GM21786 (cell line): ENCODE data around the gene SCN10A.

ENCODE experiments used
- ATAC-seq: cut with Tn5 transposase; IDR thresholded peaks from one replicate; pipeline ENCODE4 v1.9.1; 2021; ENCODE audit not compliant: unreplicated experiment

Gene SCN10A

DNA sequence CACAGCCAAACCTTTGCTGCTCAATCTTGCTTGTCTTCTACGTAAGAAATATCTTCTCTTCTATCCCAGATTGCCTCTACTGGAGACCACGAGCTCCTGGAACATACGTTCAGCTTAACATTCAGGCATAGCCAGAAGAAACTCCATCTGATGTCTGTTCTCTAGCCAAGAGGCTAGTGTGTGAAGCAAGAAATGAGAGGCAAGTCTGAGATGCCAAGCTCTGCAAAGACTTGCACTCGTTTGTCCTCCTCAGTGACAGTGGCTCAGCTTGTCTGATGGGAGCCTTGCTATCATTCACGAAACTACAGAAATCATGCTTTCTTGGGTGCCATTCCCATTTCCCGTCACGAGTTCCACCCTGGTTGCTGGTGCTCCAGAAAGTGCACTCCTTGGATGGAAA, at the start of gene SCN10A:
Gene SCN10A, minus strand, starts transcription at position 192 of the 400 bp plus-strand sequence. CDS start 22,207 bp downstream, outside the sequence.
- ATAC-seq = no peak

DNA sequence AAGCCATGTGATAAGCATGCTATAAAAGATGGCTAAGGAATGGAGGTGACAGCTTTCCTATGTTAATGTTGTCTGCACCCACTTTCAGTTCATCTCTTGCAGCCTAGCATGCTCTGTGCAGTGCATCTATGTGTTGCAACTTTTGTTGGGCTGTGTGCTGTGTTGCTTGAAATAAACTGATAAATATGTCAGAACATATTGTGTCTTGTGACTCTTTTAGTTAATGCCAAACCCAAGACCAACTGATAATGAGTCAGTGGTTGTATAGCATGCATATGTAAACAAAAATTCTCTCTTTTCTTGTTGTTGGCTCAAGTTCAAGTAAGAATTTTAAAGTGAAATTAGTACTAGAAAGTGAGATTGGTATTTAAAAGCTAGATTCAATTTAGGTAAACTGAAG, 37.0 kb upstream of the SCN10A start:
- ATAC-seq = no peak

DNA sequence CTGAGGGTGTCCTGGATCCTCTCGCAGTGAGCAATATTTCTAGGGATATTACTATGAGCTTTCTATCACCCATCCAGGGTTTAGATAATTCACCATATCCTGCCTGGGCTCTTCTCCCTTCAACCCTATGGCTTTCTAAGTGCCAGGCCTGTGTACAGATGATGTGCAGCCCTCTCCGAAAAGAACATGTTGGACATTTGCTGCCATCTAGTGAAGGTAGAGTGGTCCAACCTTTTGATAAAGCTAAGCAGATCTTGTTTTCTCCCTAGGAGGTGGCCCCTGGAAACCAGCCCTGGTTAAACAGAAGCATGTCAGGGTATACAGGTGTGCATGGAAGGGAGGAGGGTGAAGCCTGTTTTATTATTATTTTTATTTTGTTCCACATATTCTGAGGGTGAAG, 27.9 kb upstream of the SCN10A start:
- ATAC-seq = no peak

GRCh38 chr3:38842266-38842965, 26.4 kb upstream of the SCN10A start:
- ATAC-seq = no peak

GRCh38 chr3:38840987-38841386, 25.0 kb upstream of the SCN10A start:
- ATAC-seq = no peak

GRCh38 chr3:38837358-38837757, 21.3 kb upstream of the SCN10A start:
- ATAC-seq = no peak

DNA sequence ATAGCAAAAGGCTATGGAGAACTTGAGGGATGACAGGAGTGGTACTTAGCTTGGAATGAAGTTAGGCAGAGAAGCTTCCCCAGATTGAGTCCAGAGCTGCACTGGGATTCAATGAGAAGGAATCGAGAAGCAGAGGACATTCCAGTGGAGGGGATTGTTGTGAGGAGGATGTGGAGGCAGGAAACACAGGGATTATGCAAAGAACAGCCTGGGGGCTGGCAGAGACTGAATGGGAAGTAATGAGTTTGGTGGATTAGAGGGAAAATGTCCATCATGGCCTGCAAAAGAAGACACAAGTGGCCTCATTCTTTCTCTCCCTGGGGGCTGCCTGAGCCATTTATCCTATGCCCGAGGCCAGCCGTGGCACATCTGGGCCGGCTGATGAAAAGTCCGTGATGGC, 20.5 kb upstream of the SCN10A start:
- ATAC-seq = no peak

DNA sequence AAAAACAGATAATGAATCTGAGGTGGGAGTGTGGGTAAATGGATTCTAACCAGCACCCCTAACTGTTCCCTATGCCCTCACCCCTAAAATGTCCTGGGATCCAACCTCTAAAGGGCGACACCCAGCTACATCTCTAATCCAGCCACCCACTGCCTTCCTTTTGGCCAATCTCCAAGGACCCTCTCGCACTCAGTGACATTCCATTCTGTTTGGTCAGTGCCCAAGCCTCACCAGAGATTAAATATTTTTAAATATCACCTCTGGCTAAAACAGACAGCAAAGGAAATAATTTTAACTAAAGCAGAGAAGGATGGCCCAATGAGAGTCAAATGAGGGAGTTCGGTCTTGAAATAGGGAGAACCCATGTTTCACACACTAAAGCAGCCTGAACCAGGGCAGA, 19.9 kb upstream of the SCN10A start:
- no peak for ATAC-seq

GRCh38 chr3:38834717-38835116, 18.7 kb upstream of the SCN10A start:
- ATAC-seq = no peak

DNA sequence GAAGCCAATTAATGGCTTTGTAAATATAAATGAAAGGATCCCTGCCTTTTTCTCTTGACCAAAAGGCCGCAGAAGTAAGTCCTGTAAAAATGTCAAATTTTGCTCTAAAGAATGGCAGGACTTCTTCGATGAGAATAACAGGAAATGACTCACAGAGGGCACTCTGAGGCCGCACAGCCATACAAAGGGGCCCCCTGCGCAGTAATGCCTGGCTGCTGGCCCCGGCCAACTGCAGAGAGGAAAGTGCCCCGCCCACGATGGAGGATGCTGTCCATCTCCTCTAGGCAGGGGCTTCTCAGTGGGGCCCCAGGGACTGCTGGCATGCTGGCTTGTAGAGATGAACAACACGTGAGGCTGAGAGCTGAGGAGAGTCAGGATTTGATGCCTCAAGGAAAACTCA, 18.1 kb upstream of the SCN10A start:
- ATAC-seq = peak; percentile 62

DNA sequence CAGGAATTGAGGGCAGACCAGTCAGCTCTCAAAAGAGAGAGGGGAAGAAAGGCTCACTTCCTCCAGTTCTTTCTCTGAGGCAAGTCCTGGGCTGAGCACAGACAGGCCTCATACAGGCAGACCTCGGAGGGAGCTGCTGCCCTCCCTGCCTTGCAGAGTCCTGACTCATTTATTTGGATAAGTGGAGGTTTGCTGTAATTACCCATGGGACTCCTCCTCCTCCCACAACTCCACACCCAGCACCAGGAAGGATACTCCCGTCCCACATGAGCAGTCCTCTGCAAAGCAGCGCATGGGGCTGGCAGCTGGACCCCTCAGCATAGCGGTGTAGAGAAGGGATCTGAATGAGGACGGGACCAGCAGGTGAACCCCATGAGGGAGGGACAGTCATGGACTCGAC, 13.4 kb upstream of the SCN10A start:
- ATAC-seq = no peak

DNA sequence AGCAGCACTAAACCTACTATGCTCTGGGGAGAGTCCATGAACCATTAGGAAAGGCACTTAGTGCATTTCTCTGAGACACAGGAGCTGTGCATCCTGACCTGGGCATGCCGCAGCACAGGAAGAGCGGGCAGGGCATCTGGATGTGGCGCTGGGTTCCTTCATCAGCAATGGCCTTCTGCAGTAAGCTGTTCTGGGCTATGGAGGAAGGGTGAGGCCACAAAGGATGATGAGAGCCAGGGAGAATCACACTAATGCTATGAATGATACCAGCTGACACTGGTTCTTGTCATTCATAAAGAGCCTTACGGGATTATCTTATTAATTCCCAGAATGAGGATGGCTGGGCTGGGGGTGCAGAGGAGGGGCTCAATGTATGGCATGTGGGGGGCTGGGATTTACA, 12.7 kb upstream of the SCN10A start:
- no peak for ATAC-seq

DNA sequence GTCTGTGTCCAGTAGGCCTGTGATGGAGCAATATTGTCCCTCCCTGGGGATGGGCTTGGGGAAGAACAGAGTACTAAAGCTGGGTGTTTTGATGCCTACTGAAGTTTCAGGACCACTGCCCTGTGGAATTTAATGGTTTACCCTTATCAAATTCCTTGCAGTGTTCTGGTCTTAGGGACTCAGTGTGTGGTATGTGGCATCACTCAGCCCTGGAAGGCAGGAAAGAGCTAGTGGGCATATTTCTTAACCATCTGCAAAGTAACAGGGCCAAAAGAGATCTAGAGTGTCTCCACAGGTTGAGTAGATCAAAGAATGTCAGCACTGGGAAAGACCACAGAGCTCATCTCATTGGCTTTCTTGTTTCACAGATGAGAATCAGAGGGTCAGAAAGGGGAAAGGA, 11.8 kb upstream of the SCN10A start:
- no peak for ATAC-seq

GRCh38 chr3:38826001-38826400, 10.0 kb upstream of the SCN10A start:
- ATAC-seq = no peak

DNA sequence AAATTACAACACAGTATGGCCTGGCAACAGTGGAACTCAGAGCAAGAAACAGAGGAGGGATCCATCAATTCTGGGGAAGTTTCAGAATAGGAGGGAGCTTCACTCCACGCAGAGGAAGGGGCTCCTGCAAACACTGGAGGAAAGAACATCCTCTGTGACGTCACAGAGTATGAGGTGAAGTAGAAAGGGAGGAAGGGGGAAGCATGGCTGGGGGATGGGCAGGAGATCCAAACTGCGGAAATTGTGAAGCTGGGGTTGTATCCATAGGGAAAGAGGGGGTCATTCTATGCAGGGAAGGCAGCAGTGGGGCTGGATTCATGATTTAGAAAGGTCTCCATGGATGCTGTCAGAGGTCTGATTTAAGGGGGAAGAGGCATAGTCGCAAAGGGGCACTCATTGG, 8.3 kb upstream of the SCN10A start:
- ATAC-seq = no peak

DNA sequence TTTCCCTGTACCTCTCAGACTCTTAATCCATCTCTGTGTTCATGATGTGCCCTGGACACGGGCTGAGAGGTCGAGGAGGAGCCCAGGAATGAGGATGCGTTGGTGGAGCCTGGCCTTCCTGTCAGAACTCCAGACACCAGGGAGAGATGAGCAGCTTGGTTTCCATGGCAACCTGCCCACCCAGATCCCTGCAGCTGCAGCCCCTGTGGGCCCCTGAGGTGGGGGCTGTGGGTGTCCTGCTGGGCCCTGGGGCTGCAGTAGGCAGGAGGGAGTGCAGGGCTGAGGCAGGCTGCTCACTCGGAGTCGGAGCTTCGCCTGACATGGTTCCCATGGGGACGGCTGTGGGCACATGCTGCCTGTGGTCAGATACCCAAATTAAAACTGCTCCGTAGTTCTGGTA, 7.7 kb upstream of the SCN10A start:
- no peak for ATAC-seq

DNA sequence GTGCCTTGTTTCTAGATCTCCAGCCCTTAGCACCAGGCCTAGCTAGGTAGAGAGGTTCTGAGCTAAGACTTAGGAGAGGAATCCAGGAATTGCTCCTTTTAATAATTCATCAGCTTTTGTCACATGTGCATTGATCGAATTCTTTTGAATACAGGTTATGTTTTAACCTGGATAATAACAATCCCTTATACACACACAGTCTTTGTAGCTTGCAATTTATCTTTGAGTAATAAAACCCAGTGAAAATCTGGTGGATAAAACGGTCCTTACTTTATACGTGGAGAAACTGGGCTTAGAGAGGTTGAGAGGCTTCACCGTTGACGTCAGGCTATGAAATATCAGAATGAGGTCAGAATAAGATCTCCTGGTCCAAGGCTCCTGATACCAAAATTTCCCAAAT, 7.2 kb upstream of the SCN10A start:
- ATAC-seq = no peak

DNA sequence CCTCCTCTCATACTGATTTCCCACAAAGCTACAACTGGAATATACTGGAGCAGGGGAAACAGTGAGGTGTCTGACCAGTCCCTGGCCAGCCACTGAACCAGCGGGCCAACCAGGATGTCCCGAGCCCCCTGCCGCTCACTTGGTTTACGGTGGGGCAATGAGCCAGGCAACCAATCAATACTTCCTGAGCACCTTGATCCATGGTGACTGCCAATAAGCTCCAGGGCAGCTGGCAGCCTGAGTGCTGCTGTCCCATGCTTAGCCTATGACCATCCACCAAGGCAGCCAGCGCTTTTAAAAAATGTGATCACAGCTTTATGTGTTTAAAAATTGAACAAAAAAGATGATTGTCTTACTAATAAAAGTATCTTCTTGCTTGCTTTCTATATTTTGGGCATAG, 4.2 kb downstream of the SCN10A start:
- ATAC-seq = no peak

DNA sequence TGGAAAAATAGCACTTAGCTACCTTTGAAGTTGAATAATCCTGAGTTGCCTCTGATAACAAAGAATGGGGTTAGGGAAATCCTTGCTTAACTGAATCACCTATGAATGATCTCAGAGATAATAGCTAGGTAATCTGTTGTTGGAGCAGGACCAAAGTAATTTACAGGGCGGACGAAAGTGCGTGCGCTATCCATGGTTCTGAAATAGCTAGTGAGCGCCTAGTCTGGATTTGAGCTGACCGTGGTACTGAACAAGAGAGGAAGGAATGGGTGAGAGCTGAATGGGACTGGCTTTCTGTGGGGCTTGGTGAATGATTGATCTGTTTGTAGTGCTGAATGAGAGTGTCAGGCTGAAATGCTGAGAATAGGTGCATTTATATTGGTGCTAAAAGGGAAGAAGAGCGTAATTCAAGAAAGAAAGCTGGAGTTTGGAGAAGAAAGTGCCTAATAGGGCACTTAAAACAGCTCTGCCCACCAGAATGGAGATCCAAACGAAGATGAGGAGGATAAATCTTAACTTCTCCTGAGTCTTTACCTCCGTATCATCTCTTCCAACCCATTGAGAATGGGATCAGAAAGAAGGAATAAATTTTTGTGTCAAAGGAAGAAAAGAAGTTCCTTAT, 10.1 kb downstream of the SCN10A start:
- no peak for ATAC-seq

- no peak for ATAC-seq
These were observed 11.0 kb downstream of the SCN10A start for GRCh38 chr3:38805004-38805403.

- no peak for ATAC-seq
These were observed 15.5 kb downstream of the SCN10A start for GRCh38 chr3:38800511-38800910.

- no peak for ATAC-seq
These were observed 22.3 kb downstream of the SCN10A start for GRCh38 chr3:38793721-38794120.

GRCh38 chr3:38792983-38793382, 23.0 kb downstream of the SCN10A start:
- no peak for ATAC-seq
